Activated naive CD8-positive, alpha-beta T cell treated with anti-CD3 and anti-CD28 coated beads, Interleukin-2, amount 10 ng/mL, durations not matched to agents 7 days and 5 days (primary cell): Measurements from ENCODE around the gene ERCC5. TPM values are rescaled to one million over a fixed set of nuclear protein-coding genes. Genes with fewer than 3 reads are reported as not detected.

Source experiments
- ATAC-seq: fragments of 150-1000 bp; cut with Tn5 transposase; one replicate; pipeline ENCODE4 v1.10.0; 2021; ENCODE audit warnings: low read depth, moderate library complexity
- POLR2A ChIA-PET: fragments of 350-600 bp; sonication (Branson Sonifier 250); formaldehyde crosslinking; loops from one replicate; lab custom pipeline; 2021; ENCODE audit warnings: antibody characterized with exemption; lab: Charles Lee
- DNase-seq: peaks from one replicate; pipeline ENCODE4 v3.0.0; 2021
- H3K27ac Mint-ChIP-seq: one replicate; pipeline ENCODE4 v1.8.0; 2022; ENCODE audit warnings: mild to moderate bottlenecking, mixed read lengths
- H3K27me3 Mint-ChIP-seq: one replicate; pipeline ENCODE4 v1.8.0; 2022; ENCODE audit warnings: mild to moderate bottlenecking, moderate library complexity, mixed read lengths
- H3K36me3 Mint-ChIP-seq: one replicate; pipeline ENCODE4 v1.8.0; 2021; ENCODE audit warnings: mild to moderate bottlenecking, mixed read lengths
- H3K4me1 Mint-ChIP-seq: one replicate; pipeline ENCODE4 v1.8.0; 2021; ENCODE audit warnings: mixed read lengths
- H3K4me3 Mint-ChIP-seq: one replicate; pipeline ENCODE4 v1.8.0; 2022; ENCODE audit warnings: mild to moderate bottlenecking, moderate library complexity, mixed read lengths
- H3K9me3 Mint-ChIP-seq: one replicate; pipeline ENCODE4 v1.8.0; 2021; ENCODE audit warnings: mixed read lengths
- total RNA-seq, 2 experiments: library from RNA; stranded (reverse); gene quantifications; one replicate each; pipeline ENCODE4 v1.2.3, GENCODE V29; 2021

ERCC5 gene
- total RNA-seq, result 100 to 1,000 TPM; 102 to 111 TPM

DNA sequence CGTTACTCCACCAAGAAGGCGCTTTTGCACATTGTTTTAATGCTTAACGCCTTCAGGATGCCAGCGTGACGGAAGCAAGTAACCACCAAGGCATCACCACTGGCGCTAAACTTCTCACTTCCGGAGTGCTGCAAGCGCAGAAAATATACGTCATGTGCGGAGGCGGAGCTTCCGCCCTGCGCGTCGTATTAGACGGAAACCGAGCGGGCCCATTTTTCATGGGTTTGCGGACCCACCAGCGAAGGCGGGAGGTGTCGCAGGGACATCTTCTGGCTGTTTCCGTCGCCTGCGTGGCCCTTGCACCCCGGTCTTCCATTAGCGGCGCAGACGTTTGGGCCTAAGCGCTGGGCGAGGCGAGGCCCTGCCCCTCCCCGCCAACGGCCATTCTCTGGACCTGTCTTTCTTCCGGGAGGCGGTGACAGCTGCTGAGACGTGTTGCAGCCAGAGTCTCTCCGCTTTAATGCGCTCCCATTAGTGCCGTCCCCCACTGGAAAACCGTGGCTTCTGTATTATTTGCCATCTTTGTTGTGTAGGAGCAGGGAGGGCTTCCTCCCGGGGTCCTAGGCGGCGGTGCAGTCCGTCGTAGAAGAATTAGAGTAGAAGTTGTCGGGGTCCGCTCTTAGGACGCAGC, at the start of gene ERCC5:
ERCC5 (plus strand) TSS at position 403 of the 631 bp plus-strand sequence. CDS start 235 bp downstream, outside the sequence.
- DNase-seq (peak; percentile 96), ATAC-seq (peak; percentile 82)
- Mint-ChIP-seq H3K36me3 (peaks cover 4% of the 10 kb centered on the region), H3K4me3 (peak within 1 kb of the TSS; percentile 96), H3K27ac (peak within 1 kb of the TSS; percentile 98), H3K9me3 (no peaks in the 10 kb centered on the region), H3K27me3 (no peaks in the 10 kb centered on the region), H3K4me1 (peaks cover 27% of the 10 kb centered on the region)
- POLR2A ChIA-PET, result interaction anchor here (0.8 to 3.7 kb wide), 21 partner anchors 9 to 452 kb away, joined by 3 to 109 read pairs (median 4); partner anchors contain the start of genes TEX30 and TPP2

DNA sequence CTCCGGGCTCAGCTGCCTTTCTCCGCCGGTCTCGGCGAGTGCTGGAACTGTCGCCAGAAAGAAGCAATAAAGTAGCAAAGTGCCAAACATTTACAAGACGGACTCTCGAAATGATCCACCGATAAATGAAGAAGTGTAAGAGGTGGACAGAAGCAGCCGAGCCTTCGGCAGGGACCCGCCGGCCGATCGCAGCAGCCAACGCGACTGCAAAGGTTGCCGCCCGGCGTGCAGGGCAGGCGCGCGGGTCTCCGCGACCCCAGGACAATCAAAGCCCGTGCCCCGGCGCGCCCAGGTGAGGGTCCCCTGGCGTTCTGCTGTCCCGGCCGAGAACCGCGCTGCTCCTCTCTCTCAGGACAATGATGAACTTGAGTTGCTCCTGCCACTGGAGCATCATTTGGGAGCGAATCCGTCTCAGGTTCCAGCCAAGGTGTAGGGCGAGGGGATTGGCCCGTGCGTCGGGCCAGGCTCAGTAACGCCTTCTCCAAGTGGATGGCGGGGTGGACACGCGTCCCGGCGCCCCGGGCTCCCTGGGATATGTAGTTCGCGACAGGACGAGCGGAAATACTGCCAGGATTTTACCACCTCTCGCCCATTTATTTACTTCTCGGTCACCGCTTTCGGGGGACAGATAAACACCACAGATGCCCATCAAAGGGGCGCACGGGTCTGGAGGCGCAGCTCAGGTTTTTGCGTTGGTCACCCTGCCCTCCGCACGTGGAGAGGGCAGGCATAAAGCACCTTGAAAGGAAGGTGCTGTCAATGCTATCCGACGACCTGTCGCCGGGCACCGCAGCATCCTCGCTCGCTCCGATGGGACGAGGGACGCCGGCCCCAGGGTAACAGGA, 47.0 kb upstream of the ERCC5 start, which contains the start of the genes BIVM and POGLUT2:
BIVM (plus strand) TSS at position 539 of the 845 bp plus-strand sequence. CDS start 8,149 bp downstream, outside the sequence.
POGLUT2 (minus strand) TSS at position 396 of the 845 bp plus-strand sequence; CDS start at position 90, 306 bp downstream.
- ATAC-seq (peak; percentile 87), DNase-seq (peak; percentile 82)
- H3K27ac Mint-ChIP-seq, result peak within 1 kb of the TSS; percentile 87
- H3K9me3 Mint-ChIP-seq, result no peaks in the 10 kb centered on the region
- peaks cover 9% of the 10 kb centered on the region for H3K36me3 Mint-ChIP-seq
- peaks cover 42% of the 10 kb centered on the region for H3K4me1 Mint-ChIP-seq
- H3K4me3 Mint-ChIP-seq, result peak within 1 kb of the TSS; percentile 96
- H3K27me3 Mint-ChIP-seq, result no peaks in the 10 kb centered on the region
- POLR2A ChIA-PET, result interaction anchor here (1.0 to 5.2 kb wide), 5 partner anchors 14 to 202 kb away, joined by 3 to 77 read pairs (median 19); partner anchors contain the start of genes ERCC5, TEX30 and TPP2

DNA sequence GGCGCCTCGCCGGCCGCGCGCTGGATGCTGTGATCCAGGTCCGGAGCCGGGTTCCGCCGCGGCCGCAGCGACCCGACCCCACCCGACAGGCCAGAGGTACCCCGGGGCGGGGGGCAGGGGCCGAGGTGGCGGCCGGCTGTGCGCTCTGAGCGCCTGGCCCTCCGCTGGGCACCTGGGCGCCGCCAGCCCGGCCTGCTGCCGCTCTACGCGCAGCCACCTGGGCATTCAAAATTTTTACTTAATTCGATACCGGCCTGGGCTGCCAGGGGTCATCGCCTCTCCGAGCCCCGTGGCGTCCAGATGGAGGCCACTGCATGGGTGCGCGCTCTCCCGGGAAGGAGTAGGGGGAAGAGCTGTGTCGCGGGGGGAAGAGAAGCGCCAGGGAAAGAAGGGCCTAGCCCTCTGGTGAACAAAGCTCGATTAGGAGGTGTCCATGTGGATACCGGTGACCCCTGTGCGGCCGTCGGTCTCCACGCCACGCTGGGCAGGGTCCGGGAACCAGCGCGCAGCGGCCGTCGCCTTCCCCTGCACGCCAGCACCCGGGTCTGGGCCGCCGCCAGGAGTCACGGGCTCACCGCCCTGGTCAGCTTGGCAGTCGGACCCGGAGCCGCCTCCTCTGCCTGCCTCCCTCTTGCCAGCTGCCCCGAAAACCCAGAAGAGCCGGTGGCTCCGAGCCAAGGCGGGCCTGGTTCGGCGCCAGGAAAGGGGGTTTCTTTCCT, 46.2 kb upstream of the ERCC5 start:
- H3K4me1 Mint-ChIP-seq, result peaks cover 43% of the 10 kb centered on the region
- H3K27me3 Mint-ChIP-seq, result no peaks in the 10 kb centered on the region
- peaks cover 10% of the 10 kb centered on the region for H3K36me3 Mint-ChIP-seq
- POLR2A ChIA-PET, result interaction anchor here (1.0 to 5.2 kb wide), 5 partner anchors 20 to 203 kb away, joined by 3 to 77 read pairs (median 19); partner anchors contain the start of genes ERCC5, TEX30 and TPP2
- peak overlapping the region; percentile 96 for H3K4me3 Mint-ChIP-seq
- DNase-seq (peak; percentile 61), ATAC-seq (peak; percentile 2)
- no peaks in the 10 kb centered on the region for H3K9me3 Mint-ChIP-seq
- peak overlapping the region; percentile 87 for H3K27ac Mint-ChIP-seq

DNA sequence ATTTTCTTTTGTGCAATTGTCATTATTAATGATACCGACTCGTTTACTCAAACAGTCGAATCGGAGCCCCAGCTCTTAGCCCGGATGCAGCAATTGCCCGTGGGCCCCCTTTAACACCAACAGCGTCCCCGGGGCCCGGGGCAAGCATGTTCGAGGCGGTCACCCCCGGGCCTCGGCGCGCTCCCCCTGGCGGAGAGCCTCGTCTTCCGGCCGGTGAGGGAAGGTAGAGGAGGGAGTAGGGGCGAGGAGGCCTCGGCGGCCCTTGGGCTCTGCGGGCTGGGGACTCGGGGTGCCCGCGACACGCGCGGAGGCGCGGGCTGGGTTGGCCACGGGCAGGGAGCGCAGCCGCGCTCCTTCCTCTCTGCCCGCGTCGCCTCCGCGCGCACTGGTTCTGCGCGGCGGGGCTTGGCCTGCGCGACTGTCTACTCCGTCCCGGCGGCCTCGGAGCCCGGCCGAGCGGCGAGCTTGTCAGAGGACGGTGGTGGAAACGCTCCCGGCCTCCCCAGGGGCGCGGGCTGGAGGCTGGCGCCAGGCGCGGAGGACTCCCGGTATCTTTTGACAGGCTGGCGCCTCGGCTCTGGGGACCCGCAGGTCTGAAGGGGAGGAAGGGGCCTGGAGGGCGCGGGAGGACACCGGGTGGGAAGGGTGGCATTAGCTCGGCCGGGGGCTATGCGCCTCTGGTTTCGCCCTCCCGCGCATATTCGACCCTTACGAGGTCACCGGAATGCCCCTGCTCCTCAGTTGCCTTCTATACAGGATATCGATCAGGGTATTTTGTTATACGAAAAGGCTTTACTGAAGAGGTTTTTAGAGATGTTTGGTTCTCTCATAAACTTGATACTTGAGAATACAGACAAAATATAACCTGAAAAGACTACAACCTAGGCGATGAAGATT, 45.4 kb upstream of the ERCC5 start:
- Mint-ChIP-seq H3K36me3 (peaks cover 10% of the 10 kb centered on the region), H3K9me3 (no peaks in the 10 kb centered on the region), H3K4me1 (peaks cover 43% of the 10 kb centered on the region), H3K27ac (peak overlapping the region; percentile 87), H3K27me3 (no peaks in the 10 kb centered on the region), H3K4me3 (peak overlapping the region; percentile 96)
- ATAC-seq (peak; percentile 78), DNase-seq (peak; percentile 93)
- POLR2A ChIA-PET, result interaction anchor here (1.0 to 5.2 kb wide), 6 partner anchors 21 to 204 kb away, joined by 3 to 77 read pairs (median 12); partner anchors contain the start of genes ERCC5, TEX30 and TPP2

DNA sequence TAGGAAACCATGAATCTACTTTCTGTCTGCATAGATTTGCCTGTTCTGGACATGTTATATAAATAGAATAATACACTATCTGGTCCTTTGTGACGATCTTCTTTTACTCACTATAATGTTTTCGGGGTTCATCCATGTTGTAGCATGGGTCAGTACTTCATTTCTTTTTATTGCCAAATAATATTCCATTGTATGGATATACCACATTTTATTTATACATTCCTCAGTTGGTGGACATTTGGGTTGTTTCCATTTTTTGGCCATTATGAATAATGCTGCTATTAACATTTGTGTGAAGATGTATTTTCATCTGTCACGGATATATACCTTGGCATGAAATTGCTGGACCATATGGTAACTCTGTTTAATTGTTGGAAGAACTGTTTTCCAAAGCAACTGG, 40.2 kb upstream of the ERCC5 start:
- DNase-seq (no peak), ATAC-seq (no peak)
- no peak overlapping the region for H3K4me3 Mint-ChIP-seq
- peaks cover 20% of the 10 kb centered on the region for H3K36me3 Mint-ChIP-seq
- no peak overlapping the region for H3K27ac Mint-ChIP-seq
- H3K9me3 Mint-ChIP-seq, result no peaks in the 10 kb centered on the region
- POLR2A ChIA-PET, result no interaction called here
- H3K4me1 Mint-ChIP-seq, result peaks cover 31% of the 10 kb centered on the region
- no peaks in the 10 kb centered on the region for H3K27me3 Mint-ChIP-seq

DNA sequence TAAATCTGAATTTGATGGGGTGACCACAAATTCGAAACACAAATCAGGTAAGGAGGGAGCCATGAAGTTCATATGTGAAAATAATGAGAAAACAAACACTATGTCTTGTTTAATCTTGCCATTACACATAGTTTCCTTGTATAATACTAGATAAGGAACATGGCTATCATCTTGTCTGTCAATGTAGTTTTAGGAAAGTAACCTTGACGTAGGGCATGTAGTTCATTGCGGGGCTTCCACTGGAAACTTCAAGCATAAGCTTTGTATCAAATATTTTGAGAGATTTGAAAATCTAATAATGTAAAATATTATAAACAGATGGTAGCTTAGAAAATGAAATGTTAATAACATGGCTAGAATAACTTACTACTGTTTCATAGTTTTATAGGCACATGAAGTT, 38.1 kb upstream of the ERCC5 start:
- DNase-seq (no peak), ATAC-seq (no peak)
- no peak overlapping the region for H3K27ac Mint-ChIP-seq
- H3K4me3 Mint-ChIP-seq, result no peak overlapping the region
- H3K4me1 Mint-ChIP-seq, result peaks cover 24% of the 10 kb centered on the region
- H3K9me3 Mint-ChIP-seq, result peaks cover 4% of the 10 kb centered on the region
- POLR2A ChIA-PET, result no interaction called here
- peaks cover 37% of the 10 kb centered on the region for H3K36me3 Mint-ChIP-seq
- H3K27me3 Mint-ChIP-seq, result no peaks in the 10 kb centered on the region

DNA sequence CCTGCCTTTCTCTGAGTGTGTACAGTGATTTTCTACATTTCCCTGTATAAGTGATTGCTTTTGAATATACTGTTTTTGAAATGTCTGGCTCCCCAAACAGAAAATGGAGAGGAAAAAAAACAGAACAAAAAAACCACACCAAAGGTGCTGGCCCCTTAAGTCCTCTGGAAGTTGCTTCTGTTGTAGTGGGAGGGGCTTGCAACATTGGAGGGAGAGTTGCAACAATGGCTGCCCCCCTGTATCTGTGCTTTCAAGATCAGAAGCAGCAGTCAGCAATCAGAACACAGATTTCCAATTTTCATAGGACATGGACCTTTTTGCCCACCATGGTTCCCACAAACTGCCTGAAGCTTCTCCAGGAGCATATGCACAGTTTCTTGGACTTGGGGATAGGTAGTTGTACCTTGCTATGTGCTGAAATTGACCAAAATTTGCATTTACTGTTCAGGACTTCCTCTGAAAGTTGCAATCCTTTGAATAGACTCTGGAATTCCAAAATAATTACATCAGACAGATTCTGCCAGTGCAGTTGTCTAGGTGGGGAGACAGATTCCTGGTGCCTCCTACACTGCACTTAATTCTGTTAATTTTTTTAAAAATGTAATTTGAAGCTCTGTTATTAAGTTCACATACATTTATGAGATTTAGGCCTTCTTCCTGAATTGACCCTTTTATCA, 33.1 kb upstream of the ERCC5 start:
- no peaks in the 10 kb centered on the region for H3K27me3 Mint-ChIP-seq
- peaks cover 35% of the 10 kb centered on the region for H3K36me3 Mint-ChIP-seq
- H3K9me3 Mint-ChIP-seq, result peaks cover 4% of the 10 kb centered on the region
- ATAC-seq (peak; percentile 45), DNase-seq (no peak)
- POLR2A ChIA-PET, result no interaction called here
- no peak overlapping the region for H3K4me3 Mint-ChIP-seq
- H3K4me1 Mint-ChIP-seq, result peaks cover 15% of the 10 kb centered on the region
- H3K27ac Mint-ChIP-seq, result no peak overlapping the region

DNA sequence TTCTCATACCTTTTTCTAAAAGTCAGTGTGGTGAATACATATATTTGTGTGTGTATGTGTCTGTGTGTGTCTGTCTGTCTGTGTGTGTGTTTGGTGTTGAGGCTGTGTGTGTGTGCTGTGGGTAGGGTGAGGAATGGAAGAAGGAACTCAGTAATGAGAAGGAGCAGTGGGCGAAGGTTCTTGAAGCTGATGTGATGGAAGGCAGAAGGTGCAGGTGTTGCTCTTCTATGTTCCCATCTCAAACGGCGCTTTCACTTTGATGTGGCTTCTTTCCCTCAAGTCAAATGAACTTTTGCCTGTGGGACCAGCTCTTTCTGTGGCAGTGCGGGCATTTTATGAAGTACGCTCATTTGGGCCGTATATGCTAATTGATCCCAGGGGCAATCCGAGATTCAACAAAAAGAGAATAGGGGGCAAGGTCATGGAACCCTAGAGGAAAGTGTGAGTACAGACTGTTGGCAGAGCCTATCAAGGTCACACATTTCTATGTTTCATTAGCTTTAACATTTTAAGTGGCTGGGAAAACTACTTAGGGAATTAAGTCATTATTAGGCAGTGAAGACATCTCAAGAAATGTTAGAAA, 31.7 kb upstream of the ERCC5 start:
- H3K27me3 Mint-ChIP-seq, result no peaks in the 10 kb centered on the region
- H3K4me1 Mint-ChIP-seq, result peaks cover 13% of the 10 kb centered on the region
- POLR2A ChIA-PET, result interaction anchor here (0.8 kb wide), 1 partner anchor 218 kb away, joined by 3 read pairs; no protein-coding TSS in a partner anchor
- peaks cover 31% of the 10 kb centered on the region for H3K36me3 Mint-ChIP-seq
- no peak overlapping the region for H3K27ac Mint-ChIP-seq
- DNase-seq (no peak), ATAC-seq (no peak)
- peaks cover 4% of the 10 kb centered on the region for H3K9me3 Mint-ChIP-seq
- H3K4me3 Mint-ChIP-seq, result no peak overlapping the region

DNA sequence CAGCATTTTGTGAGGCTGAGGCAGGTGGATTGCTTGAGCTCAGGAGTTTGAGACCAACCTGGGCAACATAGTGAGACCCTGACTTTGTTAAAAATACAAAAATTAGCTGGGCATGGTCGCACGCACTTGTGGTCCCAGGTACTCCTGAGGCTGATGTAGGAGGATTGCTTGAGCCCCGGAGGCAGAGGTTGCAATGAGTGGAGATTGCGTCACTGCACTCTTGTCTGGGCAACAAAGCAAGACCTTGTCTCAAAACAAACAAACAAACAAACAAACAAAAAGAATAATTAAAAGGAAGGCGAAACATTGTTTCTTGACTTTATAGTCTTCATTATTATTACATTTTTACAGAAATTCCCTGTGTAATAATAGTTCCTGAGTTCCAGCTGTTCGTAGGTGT, 31.0 kb upstream of the ERCC5 start:
- POLR2A ChIA-PET, result interaction anchor here (0.8 kb wide), 1 partner anchor 219 kb away, joined by 3 read pairs; no protein-coding TSS in a partner anchor
- H3K36me3 Mint-ChIP-seq, result peaks cover 36% of the 10 kb centered on the region
- ATAC-seq, result no peak

DNA sequence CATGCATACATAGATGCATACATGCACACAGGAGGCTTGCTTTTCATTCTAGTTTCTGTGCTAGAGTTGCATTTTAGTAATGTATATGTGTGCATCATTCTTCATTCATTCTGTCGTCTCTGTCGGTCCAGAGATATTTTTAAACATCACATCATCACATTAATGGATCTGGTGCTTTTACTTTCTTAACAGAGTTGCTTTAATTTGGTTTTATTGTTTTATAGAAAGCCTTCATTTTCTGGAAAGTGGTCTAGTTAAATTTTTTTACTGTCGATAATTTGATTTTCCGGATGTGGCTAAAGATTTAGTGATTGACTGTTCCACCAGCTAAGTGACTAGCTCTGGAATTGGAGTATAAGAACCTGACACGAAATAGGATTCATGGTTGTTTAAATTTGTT, 30.0 kb upstream of the ERCC5 start:
- H3K27ac Mint-ChIP-seq, result no peak overlapping the region
- POLR2A ChIA-PET, result no interaction called here
- no peaks in the 10 kb centered on the region for H3K27me3 Mint-ChIP-seq
- peaks cover 14% of the 10 kb centered on the region for H3K4me1 Mint-ChIP-seq
- H3K9me3 Mint-ChIP-seq, result peaks cover 4% of the 10 kb centered on the region
- H3K36me3 Mint-ChIP-seq, result peaks cover 36% of the 10 kb centered on the region
- DNase-seq (no peak), ATAC-seq (no peak)
- H3K4me3 Mint-ChIP-seq, result no peak overlapping the region

More for the DNA sequence above, 31.0 kb upstream of the ERCC5 start:
- peaks cover 14% of the 10 kb centered on the region for H3K4me1 Mint-ChIP-seq
- peaks cover 4% of the 10 kb centered on the region for H3K9me3 Mint-ChIP-seq
- no peaks in the 10 kb centered on the region for H3K27me3 Mint-ChIP-seq
- no peak overlapping the region for H3K4me3 Mint-ChIP-seq
- H3K27ac Mint-ChIP-seq, result no peak overlapping the region
- DNase-seq, result no peak

DNA sequence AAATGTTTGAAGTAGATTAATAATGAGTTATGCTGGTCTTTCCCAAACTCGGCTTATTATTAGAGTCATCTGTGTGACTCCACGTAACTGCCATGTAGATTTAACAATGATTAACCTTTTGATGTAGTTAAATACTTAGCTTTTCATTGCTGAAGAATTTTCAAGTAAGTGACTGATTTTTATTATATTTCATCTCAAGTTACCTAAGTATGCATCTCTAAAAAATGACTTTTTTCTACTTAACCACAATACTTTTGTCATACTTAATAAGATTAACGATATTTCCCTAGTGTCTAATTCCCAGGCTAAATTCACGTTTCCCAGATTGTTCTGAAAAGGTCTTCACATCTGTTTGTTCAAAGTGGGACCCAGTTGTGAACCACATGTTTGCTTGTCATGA, 29.1 kb upstream of the ERCC5 start:
- POLR2A ChIA-PET, result no interaction called here
- H3K9me3 Mint-ChIP-seq, result peaks cover 4% of the 10 kb centered on the region
- no peak for DNase-seq
- no peak overlapping the region for H3K27ac Mint-ChIP-seq
- no peak for ATAC-seq
- no peaks in the 10 kb centered on the region for H3K27me3 Mint-ChIP-seq
- H3K4me1 Mint-ChIP-seq, result peaks cover 14% of the 10 kb centered on the region
- peaks cover 29% of the 10 kb centered on the region for H3K36me3 Mint-ChIP-seq
- H3K4me3 Mint-ChIP-seq, result no peak overlapping the region
